Raji (cell line): ENCODE results near the gene WDR72.

Experiments
- POLR2A ChIP-seq: IDR thresholded peaks from 2 replicates; pipeline ENCODE4 v1.6.1; 2011; ENCODE audit warnings: low read depth, low read length, control low read depth; ENCODE audit not compliant: insufficient read depth

The WDR72 gene

GRCh38 chr15:53759411-53759931 lies at the start of gene WDR72:
Gene WDR72 (minus strand): TSS chr15:53759663. CDS start chr15:53733149, 26,514 bp downstream.
- TF ChIP-seq POLR2A = no peak

GRCh38 chr15:53808058-53808706 lies 48.7 kb upstream of the WDR72 start:
- TF ChIP-seq POLR2A = no peak

DNA sequence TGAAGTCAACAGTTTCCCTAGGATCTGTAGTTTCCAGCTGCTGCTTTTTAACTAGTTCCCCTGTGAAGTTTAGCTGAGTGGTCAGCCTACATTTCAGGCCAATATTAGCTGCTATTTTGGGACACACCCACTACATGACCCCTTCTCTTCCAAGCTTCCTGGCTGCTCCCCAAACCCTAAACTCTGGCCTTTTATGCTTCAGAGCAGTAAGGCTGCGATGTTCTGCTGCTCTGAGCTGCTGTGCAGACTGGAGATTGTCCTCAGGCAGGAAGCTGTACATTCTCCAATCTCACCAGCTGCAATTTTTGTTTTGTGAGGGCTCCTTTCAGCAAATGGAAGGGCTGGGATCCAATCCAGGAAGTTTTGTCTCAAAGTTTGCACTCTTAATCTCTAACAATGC lies 48.0 kb upstream of the WDR72 start:
- no peak for TF ChIP-seq POLR2A

- no peak for TF ChIP-seq POLR2A
These were observed 43.2 kb upstream of the WDR72 start for GRCh38 chr15:53802672-53803071.

DNA sequence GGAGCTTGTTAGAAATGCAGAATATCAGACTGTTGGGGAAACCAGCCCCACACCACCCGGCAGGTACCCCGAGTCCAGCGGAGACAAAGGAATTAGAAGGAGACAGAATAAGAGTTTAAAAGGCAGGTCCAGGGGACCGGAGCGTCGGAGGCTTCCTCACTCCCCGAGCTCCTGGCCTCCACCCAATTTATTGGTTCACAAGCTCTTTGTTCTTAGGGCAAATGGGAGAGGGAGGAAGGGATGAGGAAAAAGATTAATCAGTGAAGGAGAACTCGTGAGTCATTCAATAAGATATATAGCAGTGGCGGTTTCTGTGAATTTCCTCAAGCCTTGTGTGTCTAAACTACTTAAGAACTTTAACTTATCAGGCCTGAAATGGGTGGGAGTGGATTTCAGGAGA lies 32.1 kb upstream of the WDR72 start:
- TF ChIP-seq POLR2A = no peak

- TF ChIP-seq POLR2A = no peak
These were observed 30.4 kb upstream of the WDR72 start for GRCh38 chr15:53789654-53790375.

DNA sequence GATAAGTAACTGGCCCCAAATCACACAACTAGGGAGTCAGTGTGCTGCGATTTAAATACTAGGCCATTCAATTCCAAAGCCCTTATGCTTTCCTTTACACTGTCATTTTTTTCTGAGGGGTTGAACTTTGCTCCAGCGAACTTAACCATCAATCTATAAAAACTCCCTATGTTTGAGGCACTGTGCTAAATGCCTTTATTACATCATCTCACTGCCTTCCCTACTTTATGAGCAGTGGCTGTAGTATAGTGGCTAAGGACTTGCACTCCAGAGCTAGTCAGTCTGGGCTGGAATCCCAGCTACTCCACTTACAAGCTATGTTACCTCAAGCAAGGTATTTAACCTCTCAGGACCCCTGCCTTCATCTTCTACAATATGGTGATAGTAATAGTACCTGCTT lies 26.9 kb upstream of the WDR72 start:
- no peak for TF ChIP-seq POLR2A

DNA sequence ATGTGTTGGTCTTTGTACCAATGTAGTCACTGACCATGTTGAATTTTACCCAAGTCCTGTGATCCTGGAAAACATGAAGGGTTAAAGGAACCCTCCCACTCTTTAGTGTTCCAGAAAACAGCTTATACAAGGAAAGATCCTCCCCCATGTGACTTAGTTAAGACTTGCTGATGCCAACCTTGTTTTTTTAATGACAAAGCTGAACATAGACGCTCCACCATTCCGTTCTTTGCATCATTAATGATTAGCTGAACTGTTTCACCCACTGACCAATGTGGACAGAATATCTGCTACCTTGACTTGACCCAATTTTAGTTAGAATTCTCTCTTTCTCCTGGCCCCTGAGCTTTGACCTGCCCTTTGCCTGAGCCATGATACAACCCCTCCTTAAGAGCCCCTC lies 3.5 kb upstream of the WDR72 start:
- no peak for TF ChIP-seq POLR2A

GRCh38 chr15:53758412-53758811 lies 1.1 kb downstream of the WDR72 start:
- TF ChIP-seq POLR2A = no peak

DNA sequence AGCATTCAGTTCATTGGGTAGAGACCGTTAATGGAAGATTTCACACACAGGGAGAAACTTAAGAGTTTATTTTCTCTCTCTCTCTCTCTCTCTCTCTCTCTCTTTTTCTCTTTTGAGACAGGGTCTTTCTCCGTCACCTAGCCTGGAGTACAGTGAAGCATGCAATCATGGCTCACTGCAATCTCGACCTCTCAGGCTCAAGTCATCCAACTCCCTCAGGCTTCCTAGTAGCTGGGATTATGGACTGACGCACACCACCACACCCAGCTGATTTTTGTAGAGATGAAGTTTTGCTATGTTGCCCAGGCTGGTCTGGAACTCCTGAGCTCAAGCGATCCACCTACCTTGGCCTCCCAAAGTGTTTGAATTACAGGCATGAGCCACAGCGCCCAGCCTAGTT lies 1.6 kb downstream of the WDR72 start:
- no peak for TF ChIP-seq POLR2A

GRCh38 chr15:53753813-53754212 lies 5.7 kb downstream of the WDR72 start:
- TF ChIP-seq POLR2A = no peak

DNA sequence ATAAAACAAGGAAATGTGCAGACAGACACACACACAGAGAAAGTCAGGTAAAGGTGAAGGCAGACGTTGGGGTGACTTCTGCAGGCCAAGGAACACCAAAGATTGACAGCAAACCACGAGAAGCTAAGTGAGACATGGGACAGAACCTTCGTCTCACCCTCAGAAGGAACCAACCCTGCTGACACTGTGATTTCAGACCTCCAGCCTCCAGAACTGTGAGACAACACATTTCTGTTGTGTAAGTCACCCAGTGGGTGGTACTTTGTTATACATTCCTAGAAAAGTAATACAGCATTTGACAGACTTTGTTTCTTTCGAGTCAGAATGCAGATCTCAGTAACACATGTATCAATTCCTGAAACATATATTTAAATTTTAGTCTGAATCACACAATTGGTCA lies 7.1 kb downstream of the WDR72 start:
- TF ChIP-seq POLR2A = no peak

GRCh38 chr15:53747501-53748068 lies 11.9 kb downstream of the WDR72 start:
- TF ChIP-seq POLR2A = no peak

DNA sequence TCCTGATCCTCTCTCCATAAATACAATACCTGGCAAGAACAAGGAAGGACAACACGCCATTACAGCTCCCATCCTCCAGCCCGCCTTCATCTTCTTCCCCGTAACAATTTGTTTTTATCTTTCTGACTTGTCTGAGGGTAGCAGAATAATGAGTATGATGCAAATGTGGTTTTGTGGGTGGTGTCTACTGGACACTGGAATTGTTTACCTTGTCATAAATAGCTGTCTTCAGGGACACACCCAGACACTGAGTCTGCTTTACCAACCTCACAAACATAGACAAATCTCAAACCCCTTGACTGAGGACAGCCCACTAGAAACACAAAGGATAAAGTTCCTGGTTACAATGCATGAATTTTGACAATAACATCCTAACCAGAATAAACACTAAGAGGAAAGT lies 13.4 kb downstream of the WDR72 start:
- TF ChIP-seq POLR2A = no peak

GRCh38 chr15:53739651-53740050 lies 19.8 kb downstream of the WDR72 start:
- no peak for TF ChIP-seq POLR2A

DNA sequence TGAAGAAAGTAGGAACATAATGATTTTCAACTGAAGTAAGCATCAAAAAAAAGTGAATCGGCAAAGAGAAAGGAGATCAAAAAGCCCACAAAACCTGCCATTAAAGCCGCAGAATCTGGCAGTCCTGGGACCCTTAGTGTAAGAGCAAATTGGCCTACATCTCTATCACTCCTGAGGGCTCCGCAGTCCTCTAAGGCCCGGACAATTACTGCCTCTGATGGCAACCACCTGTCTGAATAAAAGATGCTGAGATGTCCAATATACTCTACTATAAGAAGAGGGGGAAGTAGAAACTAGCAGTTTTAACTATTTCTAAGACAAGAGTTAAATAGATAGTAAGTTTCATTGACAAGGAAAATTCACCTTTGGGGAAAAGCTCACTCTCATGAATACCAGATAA lies 20.3 kb downstream of the WDR72 start:
- TF ChIP-seq POLR2A = no peak
